ENCODE measurements around the gene FAM193A.
"Not testable (repeated sequence)": the region's sequence is repeated elsewhere in the genome, so short reads cannot be mapped to it uniquely, and the experiment has no call there.

The FAM193A gene

GRCh38 chr4:2672082-2672481, 135.6 kb downstream of the FAM193A start:
- no peak for DNase-seq (ENCODE audit: low read depth)
- H3K4me3 ChIP-seq (ENCODE audit: low read depth, low read length) = no peak overlapping the region

- DNase-seq (ENCODE audit: low read depth) = no peak
- no peak overlapping the region for H3K4me3 ChIP-seq (ENCODE audit: low read depth, low read length)
Observed at GRCh38 chr4:2672700-2673099, 136.3 kb downstream of the FAM193A start.

- DNase-seq (ENCODE audit: low read depth) = no peak
- H3K4me3 ChIP-seq (ENCODE audit: low read depth, low read length) = no peak overlapping the region
Observed at GRCh38 chr4:2673157-2673556, 136.7 kb downstream of the FAM193A start.

- DNase-seq (ENCODE audit: low read depth); H3K4me3 ChIP-seq (ENCODE audit: low read depth, low read length): not testable (repeated sequence)
Observed at GRCh38 chr4:2679762-2680161, 143.3 kb downstream of the FAM193A start.

- H3K4me3 ChIP-seq (ENCODE audit: low read depth, low read length) = no peak overlapping the region
- DNase-seq (ENCODE audit: low read depth) = no peak
Observed at GRCh38 chr4:2684486-2684885, 148.0 kb downstream of the FAM193A start.

GRCh38 chr4:2685541-2685940, 149.1 kb downstream of the FAM193A start:
- no peak overlapping the region for H3K4me3 ChIP-seq (ENCODE audit: low read depth, low read length)
- DNase-seq (ENCODE audit: low read depth) = peak; percentile 15

- DNase-seq (ENCODE audit: low read depth) = no peak
- no peak overlapping the region for H3K4me3 ChIP-seq (ENCODE audit: low read depth, low read length)
Observed at GRCh38 chr4:2686379-2687265, 150.2 kb downstream of the FAM193A start.

- no peak for DNase-seq (ENCODE audit: low read depth)
- no peak overlapping the region for H3K4me3 ChIP-seq (ENCODE audit: low read depth, low read length)
Observed at GRCh38 chr4:2688281-2688680, 151.8 kb downstream of the FAM193A start.

- no peak overlapping the region for H3K4me3 ChIP-seq (ENCODE audit: low read depth, low read length)
- no peak for DNase-seq (ENCODE audit: low read depth)
Observed at GRCh38 chr4:2688697-2689096, 152.2 kb downstream of the FAM193A start.

- no peak for DNase-seq (ENCODE audit: low read depth)
- H3K4me3 ChIP-seq (ENCODE audit: low read depth, low read length) = no peak overlapping the region
Observed at GRCh38 chr4:2689114-2689513, 152.7 kb downstream of the FAM193A start.

- H3K4me3 ChIP-seq (ENCODE audit: low read depth, low read length) = no peak overlapping the region
- no peak for DNase-seq (ENCODE audit: low read depth)
Observed at GRCh38 chr4:2689825-2690700, 153.6 kb downstream of the FAM193A start.

- no peak overlapping the region for H3K4me3 ChIP-seq (ENCODE audit: low read depth, low read length)
- no peak for DNase-seq (ENCODE audit: low read depth)
Observed at GRCh38 chr4:2691313-2691712, 154.9 kb downstream of the FAM193A start.

GRCh38 chr4:2691952-2692435, 155.5 kb downstream of the FAM193A start:
- no peak overlapping the region for H3K4me3 ChIP-seq (ENCODE audit: low read depth, low read length)

GRCh38 chr4:2694691-2695090, 158.2 kb downstream of the FAM193A start:
- no peak for DNase-seq (ENCODE audit: low read depth)
- H3K4me3 ChIP-seq (ENCODE audit: low read depth, low read length) = no peak overlapping the region

More at GRCh38 chr4:2691952-2692435, 155.5 kb downstream of the FAM193A start:
- no peak for DNase-seq (ENCODE audit: low read depth)

- no peak for DNase-seq (ENCODE audit: low read depth)
- no peak overlapping the region for H3K4me3 ChIP-seq (ENCODE audit: low read depth, low read length)
Observed at GRCh38 chr4:2695346-2696060, 159.1 kb downstream of the FAM193A start.

- H3K4me3 ChIP-seq (ENCODE audit: low read depth, low read length) = no peak overlapping the region
- no peak for DNase-seq (ENCODE audit: low read depth)
Observed at GRCh38 chr4:2696423-2696822, 160.0 kb downstream of the FAM193A start.

GRCh38 chr4:2697995-2698414, 161.6 kb downstream of the FAM193A start:
- H3K4me3 ChIP-seq (ENCODE audit: low read depth, low read length) = no peak overlapping the region

GRCh38 chr4:2698504-2698903, 162.1 kb downstream of the FAM193A start:
- no peak overlapping the region for H3K4me3 ChIP-seq (ENCODE audit: low read depth, low read length)

More at GRCh38 chr4:2697995-2698414, 161.6 kb downstream of the FAM193A start:
- no peak for DNase-seq (ENCODE audit: low read depth)

GRCh38 chr4:2698951-2699505, 162.6 kb downstream of the FAM193A start:
- no peak overlapping the region for H3K4me3 ChIP-seq (ENCODE audit: low read depth, low read length)
- no peak for DNase-seq (ENCODE audit: low read depth)

More at GRCh38 chr4:2698504-2698903, 162.1 kb downstream of the FAM193A start:
- no peak for DNase-seq (ENCODE audit: low read depth)
